ENCODE measurements around the gene ARHGEF38.
A peak's percentile ranks its signal among the peaks of the same experiment; 100 is the strongest.

The ARHGEF38 gene

DNA sequence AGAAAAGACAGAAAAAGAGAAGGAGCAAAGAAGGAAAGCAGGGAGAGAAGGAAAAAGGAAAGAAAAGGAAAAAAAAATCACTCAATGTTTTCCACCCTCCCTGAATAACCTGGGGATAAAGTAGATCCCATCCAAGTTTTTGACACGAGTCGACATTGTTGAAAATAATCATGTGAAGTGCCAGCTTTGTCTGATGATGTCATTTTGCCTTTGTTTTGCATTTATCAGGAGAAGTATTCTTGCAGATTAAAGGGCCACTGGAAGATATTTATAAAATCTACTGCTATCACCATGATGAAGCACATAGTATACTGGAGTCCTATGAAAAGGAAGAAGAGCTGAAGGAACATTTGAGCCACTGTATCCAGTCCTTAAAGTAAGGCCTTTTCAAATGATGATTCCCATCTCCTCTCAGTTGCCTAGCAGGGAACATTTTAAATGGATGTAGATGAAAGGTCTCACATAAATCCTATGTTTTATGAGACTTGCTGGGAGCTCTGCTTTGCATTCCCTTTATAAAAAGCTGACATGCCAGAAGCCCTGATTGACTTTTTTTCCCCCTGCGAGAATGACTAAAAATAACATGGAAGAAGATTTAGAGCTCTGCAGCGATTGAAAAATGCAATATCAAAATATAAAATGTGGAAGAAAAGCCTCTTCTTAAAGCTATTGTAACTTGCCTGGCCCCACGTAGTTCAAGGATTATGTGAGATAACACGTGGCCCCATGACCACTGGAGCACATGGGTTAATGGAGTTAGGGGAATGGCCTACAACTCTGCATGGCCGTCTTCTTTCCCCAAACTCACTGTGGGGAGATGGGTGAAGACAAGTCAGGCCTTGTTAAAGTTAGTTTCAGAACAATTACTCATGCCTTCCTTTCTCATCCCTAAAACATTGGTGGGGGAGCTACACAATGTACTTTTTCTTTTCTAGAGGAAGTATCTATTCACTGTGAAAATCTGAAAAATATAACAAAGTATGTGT lies 78.5 kb downstream of the ARHGEF38 start:
- Histone ChIP-seq H3K36me3 (ENCODE audit: control insufficient read depth in 1 of 2, insufficient read depth in 2 of 2, low read length in 2 of 2) (no peaks in the 10 kb centered on the region), H3K9ac (ENCODE audit: low read length) (no peak overlapping the region), H2AFZ (ENCODE audit: insufficient read depth, low read length, poor library complexity) (no peak overlapping the region), H3K27me3 (ENCODE audit: insufficient read depth, low read length) (no peaks in the 10 kb centered on the region), H2AK5ac (ENCODE audit: low read length) (no peak overlapping the region), H3K18ac (ENCODE audit: low read length) (no peak overlapping the region), H3K4ac (ENCODE audit: low read depth, low read length) (no peak overlapping the region), H3K4me1 (ENCODE audit: control insufficient read depth in 1 of 2, insufficient read depth in 2 of 2, low read length in 2 of 2) (peaks cover 0 to 2% of the 10 kb centered on the region in 2 experiments), H4K8ac (ENCODE audit: low read depth, low read length) (no peak overlapping the region), H3K4me3 (ENCODE audit: low read depth, low read length) (no peak overlapping the region), H3K23ac (ENCODE audit: low read length) (no peak overlapping the region), H3K79me1 (ENCODE audit: low read length) (peaks cover 2% of the 10 kb centered on the region), H3K27ac (ENCODE audit: low read depth, low read length) (no peak overlapping the region), H3K14ac (ENCODE audit: low read length) (no peak overlapping the region), H2BK12ac (ENCODE audit: low read length) (no peak overlapping the region), H2BK120ac (ENCODE audit: insufficient read depth, low read length, poor library complexity) (no peak overlapping the region), H2BK5ac (ENCODE audit: low read depth, low read length, poor library complexity) (no peak overlapping the region), H3K4me2 (ENCODE audit: low read length) (no peak overlapping the region), H4K91ac (ENCODE audit: low read depth, low read length) (no peak overlapping the region), H3K9me3 (ENCODE audit: insufficient read depth, low read depth, low read length) (no peaks in the 10 kb centered on the region), H3K79me2 (ENCODE audit: control insufficient read depth, insufficient read depth, low read length, poor library complexity) (no peaks in the 10 kb centered on the region), H4K12ac (ENCODE audit: low read depth, low read length) (no peak overlapping the region)
- no peak for DNase-seq
- no CpG with 5 or more reads among the region's 7 CpGs for WGBS (ENCODE audit: extremely low coverage, insufficient coverage, insufficient read length)

- WGBS (ENCODE audit: extremely low coverage, insufficient coverage, insufficient read length) = no CpG with 5 or more reads among the region's 8 CpGs
- H4K12ac ChIP-seq (ENCODE audit: low read depth, low read length) = no peak overlapping the region
- no peak overlapping the region for H3K4me2 ChIP-seq (ENCODE audit: low read length)
- H3K4me1 ChIP-seq (ENCODE audit: control insufficient read depth in 1 of 2, insufficient read depth in 2 of 2, low read length in 2 of 2) = peaks cover 0 to 2% of the 10 kb centered on the region in 2 experiments
- no peaks in the 10 kb centered on the region for H3K36me3 ChIP-seq (ENCODE audit: control insufficient read depth in 1 of 2, insufficient read depth in 2 of 2, low read length in 2 of 2)
- H2BK5ac ChIP-seq (ENCODE audit: low read depth, low read length, poor library complexity) = no peak overlapping the region
- no peak overlapping the region for H3K14ac ChIP-seq (ENCODE audit: low read length)
- no peak overlapping the region for H4K8ac ChIP-seq (ENCODE audit: low read depth, low read length)
- no peak overlapping the region for H3K4me3 ChIP-seq (ENCODE audit: low read depth, low read length)
- no peak overlapping the region for H3K4ac ChIP-seq (ENCODE audit: low read depth, low read length)
- H2AFZ ChIP-seq (ENCODE audit: insufficient read depth, low read length, poor library complexity) = no peak overlapping the region
- H2BK120ac ChIP-seq (ENCODE audit: insufficient read depth, low read length, poor library complexity) = peak overlapping the region; percentile 11
- no peak for DNase-seq
- H2BK12ac ChIP-seq (ENCODE audit: low read length) = peak overlapping the region; percentile 43
- H3K27ac ChIP-seq (ENCODE audit: low read depth, low read length) = no peak overlapping the region
- no peaks in the 10 kb centered on the region for H3K79me2 ChIP-seq (ENCODE audit: control insufficient read depth, insufficient read depth, low read length, poor library complexity)
- no peak overlapping the region for H3K23ac ChIP-seq (ENCODE audit: low read length)
- H2AK5ac ChIP-seq (ENCODE audit: low read length) = no peak overlapping the region
- peaks cover 2% of the 10 kb centered on the region for H3K79me1 ChIP-seq (ENCODE audit: low read length)
- H3K18ac ChIP-seq (ENCODE audit: low read length) = no peak overlapping the region
- no peak overlapping the region for H4K91ac ChIP-seq (ENCODE audit: low read depth, low read length)
- no peaks in the 10 kb centered on the region for H3K9me3 ChIP-seq (ENCODE audit: insufficient read depth, low read depth, low read length)
- H3K9ac ChIP-seq (ENCODE audit: low read length) = no peak overlapping the region
- no peaks in the 10 kb centered on the region for H3K27me3 ChIP-seq (ENCODE audit: insufficient read depth, low read length)
Observed at GRCh38 chr4:105631818-105632400, 79.5 kb downstream of the ARHGEF38 start.

GRCh38 chr4:105632599-105632998 lies 80.2 kb downstream of the ARHGEF38 start:
- no peak overlapping the region for H3K9ac ChIP-seq (ENCODE audit: low read length)
- H2BK12ac ChIP-seq (ENCODE audit: low read length) = no peak overlapping the region
- no peak overlapping the region for H3K4me3 ChIP-seq (ENCODE audit: low read depth, low read length)
- no peaks in the 10 kb centered on the region for H3K27me3 ChIP-seq (ENCODE audit: insufficient read depth, low read length)
- H3K23ac ChIP-seq (ENCODE audit: low read length) = no peak overlapping the region
- no peaks in the 10 kb centered on the region for H3K79me2 ChIP-seq (ENCODE audit: control insufficient read depth, insufficient read depth, low read length, poor library complexity)
- no peak overlapping the region for H3K4me2 ChIP-seq (ENCODE audit: low read length)
- peaks cover 0 to 2% of the 10 kb centered on the region in 2 experiments for H3K4me1 ChIP-seq (ENCODE audit: control insufficient read depth in 1 of 2, insufficient read depth in 2 of 2, low read length in 2 of 2)
- H3K18ac ChIP-seq (ENCODE audit: low read length) = no peak overlapping the region
- no peak for DNase-seq
- H4K8ac ChIP-seq (ENCODE audit: low read depth, low read length) = no peak overlapping the region
- no peak overlapping the region for H3K14ac ChIP-seq (ENCODE audit: low read length)
- no CpG with 5 or more reads among the region's 3 CpGs for WGBS (ENCODE audit: extremely low coverage, insufficient coverage, insufficient read length)
- H2AK5ac ChIP-seq (ENCODE audit: low read length) = no peak overlapping the region
- peaks cover 2% of the 10 kb centered on the region for H3K79me1 ChIP-seq (ENCODE audit: low read length)
- H3K9me3 ChIP-seq (ENCODE audit: insufficient read depth, low read depth, low read length) = no peaks in the 10 kb centered on the region
- H4K12ac ChIP-seq (ENCODE audit: low read depth, low read length) = no peak overlapping the region
- H2AFZ ChIP-seq (ENCODE audit: insufficient read depth, low read length, poor library complexity) = no peak overlapping the region
- H4K91ac ChIP-seq (ENCODE audit: low read depth, low read length) = no peak overlapping the region
- H2BK120ac ChIP-seq (ENCODE audit: insufficient read depth, low read length, poor library complexity) = no peak overlapping the region
- no peak overlapping the region for H2BK5ac ChIP-seq (ENCODE audit: low read depth, low read length, poor library complexity)
- H3K4ac ChIP-seq (ENCODE audit: low read depth, low read length) = no peak overlapping the region
- no peaks in the 10 kb centered on the region for H3K36me3 ChIP-seq (ENCODE audit: control insufficient read depth in 1 of 2, insufficient read depth in 2 of 2, low read length in 2 of 2)
- no peak overlapping the region for H3K27ac ChIP-seq (ENCODE audit: low read depth, low read length)

GRCh38 chr4:105633241-105633640 lies 80.8 kb downstream of the ARHGEF38 start:
- no peak overlapping the region for H3K18ac ChIP-seq (ENCODE audit: low read length)
- no peaks in the 10 kb centered on the region for H3K9me3 ChIP-seq (ENCODE audit: insufficient read depth, low read depth, low read length)
- WGBS (ENCODE audit: extremely low coverage, insufficient coverage, insufficient read length) = no CpG with 5 or more reads among the region's 3 CpGs
- H3K4me3 ChIP-seq (ENCODE audit: low read depth, low read length) = no peak overlapping the region
- no peaks in the 10 kb centered on the region for H3K36me3 ChIP-seq (ENCODE audit: control insufficient read depth in 1 of 2, insufficient read depth in 2 of 2, low read length in 2 of 2)
- DNase-seq = peak; percentile 64 to 89
- H2BK120ac ChIP-seq (ENCODE audit: insufficient read depth, low read length, poor library complexity) = no peak overlapping the region
- H3K79me2 ChIP-seq (ENCODE audit: control insufficient read depth, insufficient read depth, low read length, poor library complexity) = no peaks in the 10 kb centered on the region
- no peak overlapping the region for H3K14ac ChIP-seq (ENCODE audit: low read length)
- H4K8ac ChIP-seq (ENCODE audit: low read depth, low read length) = no peak overlapping the region
- no peak overlapping the region for H2BK12ac ChIP-seq (ENCODE audit: low read length)
- H2AFZ ChIP-seq (ENCODE audit: insufficient read depth, low read length, poor library complexity) = no peak overlapping the region
- H2BK5ac ChIP-seq (ENCODE audit: low read depth, low read length, poor library complexity) = no peak overlapping the region
- no peaks in the 10 kb centered on the region for H3K27me3 ChIP-seq (ENCODE audit: insufficient read depth, low read length)
- H3K4me1 ChIP-seq (ENCODE audit: control insufficient read depth in 1 of 2, insufficient read depth in 2 of 2, low read length in 2 of 2) = peaks cover 0 to 2% of the 10 kb centered on the region in 2 experiments
- H3K79me1 ChIP-seq (ENCODE audit: low read length) = peaks cover 2% of the 10 kb centered on the region
- no peak overlapping the region for H3K23ac ChIP-seq (ENCODE audit: low read length)
- no peak overlapping the region for H3K4ac ChIP-seq (ENCODE audit: low read depth, low read length)
- no peak overlapping the region for H3K9ac ChIP-seq (ENCODE audit: low read length)
- H4K91ac ChIP-seq (ENCODE audit: low read depth, low read length) = no peak overlapping the region
- H3K4me2 ChIP-seq (ENCODE audit: low read length) = no peak overlapping the region
- no peak overlapping the region for H2AK5ac ChIP-seq (ENCODE audit: low read length)
- H4K12ac ChIP-seq (ENCODE audit: low read depth, low read length) = no peak overlapping the region
- no peak overlapping the region for H3K27ac ChIP-seq (ENCODE audit: low read depth, low read length)
